Panc1 (cell line): ENCODE data around the gene PDCD4. TPM values are rescaled to one million over a fixed set of nuclear protein-coding genes. Genes with fewer than 3 reads are reported as not detected.
A peak's percentile ranks its signal among the peaks of the same experiment; 100 is the strongest.

ENCODE experiments used
- ATAC-seq: fragments of 200-7000 bp; cut with Tn5 transposase; 2 replicates; pipeline ENCODE4 v1.9.1; 2020; ENCODE audit warnings: mild to moderate bottlenecking, moderate library complexity
- BruUV-seq: library from RNA; stranded (reverse); fragments of 400-500 nt; replicated peaks from 2 replicates; lab custom pipeline; 2021; lab: Mats Ljungman, UMichigan
- CTCF ChIA-PET: fragments of 300-600 bp; sonication (Branson Sonifier 250); formaldehyde crosslinking; loops from one replicate; lab custom pipeline; 2022; ENCODE audit warnings: antibody characterized with exemption; lab: Charles Lee
- POLR2A ChIA-PET: fragments of 300-600 bp; sonication (Branson Sonifier 250); formaldehyde crosslinking; loops from one replicate; lab custom pipeline; 2022; ENCODE audit warnings: antibody characterized with exemption; lab: Charles Lee
- DNase-seq: peaks from one replicate; pipeline ENCODE4 v3.0.0-alpha.2; 2010; ENCODE audit warnings: low read depth, low spot score
- H3K27ac ChIP-seq: 2 replicates; pipeline ENCODE4 v1.5.1; 2011; ENCODE audit warnings: mild to moderate bottlenecking, low read length, inconsistent platforms
- H3K27me3 ChIP-seq: fragments of 200-500 bp; sonication (Bioruptor generic); 2 replicates; pipeline ENCODE4 v1.6.0; 2014; ENCODE audit warnings: low read length, inconsistent platforms; ENCODE audit not compliant: control insufficient read depth, insufficient read depth
- H3K36me3 ChIP-seq: fragments of 200-500 bp; sonication (Bioruptor generic); 2 replicates; pipeline ENCODE4 v1.5.1; 2014; ENCODE audit warnings: inconsistent platforms, mild to moderate bottlenecking, low read length, moderate library complexity; ENCODE audit not compliant: control insufficient read depth, insufficient read depth
- H3K4me1 ChIP-seq: 2 replicates; pipeline ENCODE4 v1.5.1; 2011; ENCODE audit warnings: inconsistent platforms, mild to moderate bottlenecking, low read length, moderate library complexity; ENCODE audit not compliant: control insufficient read depth, insufficient read depth
- H3K4me3 ChIP-seq, 2 experiments: 2 replicates each; pipeline ENCODE4 v1.5.1; 2011 to 2012; ENCODE audit warnings: low read depth in 2 of 2, low read length in 2 of 2, mild to moderate bottlenecking in 2 of 2, inconsistent platforms in 1 of 2, moderate library complexity in 1 of 2
- H3K9me3 ChIP-seq: fragments of 200-500 bp; sonication (Bioruptor generic); 2 replicates; pipeline ENCODE4 v1.5.1; 2014; ENCODE audit warnings: low read depth, mild to moderate bottlenecking, inconsistent platforms, low read length, moderate library complexity; ENCODE audit not compliant: control insufficient read depth, insufficient read depth
- POLR2AphosphoS5 ChIP-seq: IDR thresholded peaks from 2 replicates; pipeline ENCODE4 v1.6.1; 2012; ENCODE audit warnings: mild to moderate bottlenecking, low read depth, low read length, moderate library complexity
- SIN3A ChIP-seq: IDR thresholded peaks from 2 replicates; pipeline ENCODE4 v1.6.1; 2012; ENCODE audit warnings: low read depth, mild to moderate bottlenecking, low read length, moderate library complexity, borderline replicate concordance; ENCODE audit not compliant: insufficient read depth
- TCF7L2 ChIP-seq: IDR thresholded peaks from 2 replicates; pipeline ENCODE4 v1.6.1; 2011; ENCODE audit warnings: mild to moderate bottlenecking, low read depth, low read length, inconsistent platforms
- in situ Hi-C: cut with HindIII; loops from 2 replicates; pipeline ENCODE4 v1.10.0; 2016; ENCODE audit warnings: low sequenced_read_pairs, low pct_unique_long_range_greater_than_20kb
- intact Hi-C: fragments of 100-400 bp; cut with micrococcal nuclease; formaldehyde crosslinking; loops from one replicate; pipeline ENCODE4 v1.10.0; 2022; ENCODE audit not compliant: unreplicated experiment
- total RNA-seq: library from RNA; stranded (reverse); gene quantifications from one replicate; pipeline ENCODE4 v1.2.1, GENCODE V29; 2021; ENCODE audit not compliant: unreplicated experiment
- TF ChIP-seq, protein P1 (sequence below): fragments of 450-650 bp; IDR thresholded peaks from 2 replicates; pipeline ENCODE4 v1.5.1; 2017; ENCODE audit warnings: mild to moderate bottlenecking
- TF ChIP-seq, protein P2 (sequence below), 2 experiments: IDR thresholded peaks; 2 replicates each; pipeline ENCODE4 v1.6.1; 2011 to 2012; ENCODE audit warnings: low read depth in 2 of 2, control low read depth in 1 of 2, low read length in 1 of 2, mild to moderate bottlenecking in 1 of 2, moderate library complexity in 1 of 2; ENCODE audit not compliant: insufficient read depth in 1 of 2

The PDCD4 gene
- total RNA-seq, 1 experiment from 2014 or later, result 33.6 TPM

DNA sequence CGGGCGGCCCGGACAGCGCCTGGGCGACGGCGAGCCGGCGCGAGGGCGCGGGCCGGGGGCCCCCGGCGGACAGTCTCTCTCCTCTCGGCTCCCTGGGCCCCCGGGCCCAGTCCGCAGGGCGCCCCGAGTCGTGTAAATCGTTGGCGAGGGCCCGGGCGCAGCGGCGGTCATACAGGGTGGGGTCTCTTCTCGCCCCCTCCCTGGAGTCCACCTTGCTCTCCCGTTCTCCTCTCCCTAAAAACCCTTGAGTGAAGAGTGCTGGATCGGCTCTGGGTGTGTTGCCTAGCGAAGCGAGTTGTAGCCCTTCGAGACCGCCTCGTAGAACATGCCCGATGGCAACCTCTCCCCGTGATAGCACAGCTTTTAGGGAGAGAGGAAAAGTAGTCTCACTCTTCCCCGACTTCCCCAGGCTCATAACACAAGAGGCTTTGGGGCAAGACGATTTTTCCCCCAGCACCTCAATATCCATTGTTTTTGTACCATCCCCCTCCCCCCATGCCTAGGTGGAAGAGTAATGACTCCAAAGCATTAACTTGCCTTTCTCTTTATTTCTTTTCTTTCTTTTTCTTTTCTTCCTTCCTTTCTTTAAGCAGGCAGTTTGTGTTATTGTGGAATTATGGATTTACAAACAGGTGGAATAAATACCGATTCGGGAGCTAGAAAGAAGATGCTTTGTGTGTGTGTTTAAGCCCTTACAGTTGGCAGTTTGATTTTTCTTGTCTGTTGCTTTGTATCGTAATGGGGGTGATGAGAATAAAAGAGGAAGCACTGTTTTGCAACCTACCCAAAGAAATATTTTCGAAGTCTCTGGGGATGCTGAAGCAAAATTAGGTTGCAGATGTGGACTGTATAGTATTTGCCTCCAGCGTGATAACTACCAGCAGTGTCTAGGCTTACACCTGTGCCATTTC lies 48.5 kb downstream of the PDCD4 start:
- no peaks in the 10 kb centered on the region for H3K9me3 ChIP-seq
- no peak for DNase-seq
- peaks cover 6% of the 10 kb centered on the region; the same call in 1 of the 2 replicates for H3K36me3 ChIP-seq
- H3K27ac ChIP-seq, result peak overlapping the region; percentile 96
- TF ChIP-seq POLR2AphosphoS5 (no peak), SIN3A (peak; percentile 42)
- no TSS peak for BruUV-seq
- H3K4me1 ChIP-seq, result peaks cover 47% of the 10 kb centered on the region
- no peaks in the 10 kb centered on the region for H3K27me3 ChIP-seq
- intact Hi-C loops, result no loop called here
- in situ Hi-C loops, result no loop called here
- H3K4me3 ChIP-seq, result peak overlapping the region; percentile 91 to 93
- ChIA-PET POLR2A (no interaction called here), CTCF (no interaction called here)
- ATAC-seq, result peak; percentile 14

DNA sequence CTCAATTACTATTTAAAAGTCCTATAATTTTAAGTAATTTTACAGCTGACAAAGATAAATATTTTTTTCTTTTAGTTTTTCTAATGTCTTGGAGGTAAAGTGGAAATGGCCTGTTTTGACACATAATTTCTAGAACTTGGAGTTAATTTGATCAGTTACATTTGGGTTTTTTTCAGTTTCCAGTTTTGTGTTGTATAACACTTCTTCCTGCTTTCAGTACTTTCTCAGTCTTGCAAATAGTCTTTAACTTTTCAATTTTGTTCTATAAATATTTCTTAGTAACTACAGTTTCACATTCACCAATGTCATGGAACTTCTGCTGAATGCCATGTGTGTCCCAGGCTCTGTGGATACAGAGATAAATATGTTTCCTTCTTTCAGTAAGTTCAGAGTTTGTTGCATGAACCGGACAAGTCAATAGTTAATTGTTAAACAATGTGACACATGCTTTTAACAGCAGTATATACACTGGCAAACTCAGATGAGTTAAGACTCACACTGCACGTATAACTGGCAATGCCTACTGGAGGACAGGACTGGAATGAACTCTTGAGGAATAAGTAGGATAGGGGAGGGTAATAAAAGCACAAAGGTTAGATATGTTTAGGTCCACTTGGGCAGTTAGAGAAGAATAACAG lies 52.2 kb downstream of the PDCD4 start:
- BruUV-seq, result no TSS peak
- POLR2A ChIA-PET, result no interaction called here
- CTCF ChIA-PET, result no interaction called here
- DNase-seq (no peak), ATAC-seq (no peak)
- peak overlapping the region; percentile 46; the same call in 1 of the 2 replicates for H3K27ac ChIP-seq
- in situ Hi-C loops, result no loop called here
- no peaks in the 10 kb centered on the region for H3K9me3 ChIP-seq
- H3K27me3 ChIP-seq, result no peaks in the 10 kb centered on the region
- TF ChIP-seq, protein P1, sequence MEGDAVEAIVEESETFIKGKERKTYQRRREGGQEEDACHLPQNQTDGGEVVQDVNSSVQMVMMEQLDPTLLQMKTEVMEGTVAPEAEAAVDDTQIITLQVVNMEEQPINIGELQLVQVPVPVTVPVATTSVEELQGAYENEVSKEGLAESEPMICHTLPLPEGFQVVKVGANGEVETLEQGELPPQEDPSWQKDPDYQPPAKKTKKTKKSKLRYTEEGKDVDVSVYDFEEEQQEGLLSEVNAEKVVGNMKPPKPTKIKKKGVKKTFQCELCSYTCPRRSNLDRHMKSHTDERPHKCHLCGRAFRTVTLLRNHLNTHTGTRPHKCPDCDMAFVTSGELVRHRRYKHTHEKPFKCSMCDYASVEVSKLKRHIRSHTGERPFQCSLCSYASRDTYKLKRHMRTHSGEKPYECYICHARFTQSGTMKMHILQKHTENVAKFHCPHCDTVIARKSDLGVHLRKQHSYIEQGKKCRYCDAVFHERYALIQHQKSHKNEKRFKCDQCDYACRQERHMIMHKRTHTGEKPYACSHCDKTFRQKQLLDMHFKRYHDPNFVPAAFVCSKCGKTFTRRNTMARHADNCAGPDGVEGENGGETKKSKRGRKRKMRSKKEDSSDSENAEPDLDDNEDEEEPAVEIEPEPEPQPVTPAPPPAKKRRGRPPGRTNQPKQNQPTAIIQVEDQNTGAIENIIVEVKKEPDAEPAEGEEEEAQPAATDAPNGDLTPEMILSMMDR, result no peak
- no peaks in the 10 kb centered on the region; the same call in 1 of the 2 replicates for H3K36me3 ChIP-seq
- H3K4me1 ChIP-seq, result peaks cover 26% of the 10 kb centered on the region; the same call in 1 of the 2 replicates
- intact Hi-C loops, result no loop called here
- H3K4me3 ChIP-seq, result no peak overlapping the region

DNA sequence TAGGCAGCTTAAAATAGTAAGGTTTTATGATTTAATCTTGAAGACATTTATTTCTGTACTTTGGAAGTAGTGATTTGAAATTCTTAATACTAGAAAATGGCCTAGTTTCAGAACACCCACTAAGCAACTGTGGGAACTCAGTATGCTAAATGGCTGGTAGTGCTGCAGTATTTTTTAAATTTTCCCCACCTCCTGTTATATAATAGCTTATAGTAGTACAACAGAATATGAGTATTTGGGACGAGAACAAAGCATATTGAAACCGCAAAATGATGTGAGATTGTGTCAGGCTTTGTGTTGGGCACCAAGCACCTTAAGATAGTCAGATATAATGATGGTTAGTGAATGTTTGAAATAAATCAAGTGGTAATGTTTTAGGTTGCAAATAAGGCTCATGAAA lies 55.7 kb downstream of the PDCD4 start:
- H3K27me3 ChIP-seq, result no peaks in the 10 kb centered on the region
- ChIA-PET POLR2A (no interaction called here), CTCF (interaction anchor here (0.6 kb wide), 1 partner anchor 214 kb away, joined by 3 read pairs; no protein-coding TSS in a partner anchor)
- no peak for ATAC-seq
- no peak for DNase-seq
- no peaks in the 10 kb centered on the region for H3K9me3 ChIP-seq
- H3K4me3 ChIP-seq, result no peak overlapping the region
- TF ChIP-seq POLR2AphosphoS5 (no peak), SIN3A (no peak), TCF7L2 (no peak)
- TF ChIP-seq, protein P2, sequence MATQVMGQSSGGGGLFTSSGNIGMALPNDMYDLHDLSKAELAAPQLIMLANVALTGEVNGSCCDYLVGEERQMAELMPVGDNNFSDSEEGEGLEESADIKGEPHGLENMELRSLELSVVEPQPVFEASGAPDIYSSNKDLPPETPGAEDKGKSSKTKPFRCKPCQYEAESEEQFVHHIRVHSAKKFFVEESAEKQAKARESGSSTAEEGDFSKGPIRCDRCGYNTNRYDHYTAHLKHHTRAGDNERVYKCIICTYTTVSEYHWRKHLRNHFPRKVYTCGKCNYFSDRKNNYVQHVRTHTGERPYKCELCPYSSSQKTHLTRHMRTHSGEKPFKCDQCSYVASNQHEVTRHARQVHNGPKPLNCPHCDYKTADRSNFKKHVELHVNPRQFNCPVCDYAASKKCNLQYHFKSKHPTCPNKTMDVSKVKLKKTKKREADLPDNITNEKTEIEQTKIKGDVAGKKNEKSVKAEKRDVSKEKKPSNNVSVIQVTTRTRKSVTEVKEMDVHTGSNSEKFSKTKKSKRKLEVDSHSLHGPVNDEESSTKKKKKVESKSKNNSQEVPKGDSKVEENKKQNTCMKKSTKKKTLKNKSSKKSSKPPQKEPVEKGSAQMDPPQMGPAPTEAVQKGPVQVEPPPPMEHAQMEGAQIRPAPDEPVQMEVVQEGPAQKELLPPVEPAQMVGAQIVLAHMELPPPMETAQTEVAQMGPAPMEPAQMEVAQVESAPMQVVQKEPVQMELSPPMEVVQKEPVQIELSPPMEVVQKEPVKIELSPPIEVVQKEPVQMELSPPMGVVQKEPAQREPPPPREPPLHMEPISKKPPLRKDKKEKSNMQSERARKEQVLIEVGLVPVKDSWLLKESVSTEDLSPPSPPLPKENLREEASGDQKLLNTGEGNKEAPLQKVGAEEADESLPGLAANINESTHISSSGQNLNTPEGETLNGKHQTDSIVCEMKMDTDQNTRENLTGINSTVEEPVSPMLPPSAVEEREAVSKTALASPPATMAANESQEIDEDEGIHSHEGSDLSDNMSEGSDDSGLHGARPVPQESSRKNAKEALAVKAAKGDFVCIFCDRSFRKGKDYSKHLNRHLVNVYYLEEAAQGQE (IDR thresholded peaks at IDR 0.05; ENCODE audit: insufficient read depth in 1 of 2, low read depth in 2 of 2, low read length in 1 of 2), result no peak
- TF ChIP-seq, protein P1, result no peak
- H3K4me1 ChIP-seq, result peaks cover 23% of the 10 kb centered on the region; the same call in 1 of the 2 replicates
- H3K27ac ChIP-seq, result no peak overlapping the region
- in situ Hi-C loops, result no loop called here
- intact Hi-C loops, result no loop called here
- no peaks in the 10 kb centered on the region for H3K36me3 ChIP-seq
- BruUV-seq, result no TSS peak
